ENCODE results near the gene AACS.

The AACS gene, protein sequence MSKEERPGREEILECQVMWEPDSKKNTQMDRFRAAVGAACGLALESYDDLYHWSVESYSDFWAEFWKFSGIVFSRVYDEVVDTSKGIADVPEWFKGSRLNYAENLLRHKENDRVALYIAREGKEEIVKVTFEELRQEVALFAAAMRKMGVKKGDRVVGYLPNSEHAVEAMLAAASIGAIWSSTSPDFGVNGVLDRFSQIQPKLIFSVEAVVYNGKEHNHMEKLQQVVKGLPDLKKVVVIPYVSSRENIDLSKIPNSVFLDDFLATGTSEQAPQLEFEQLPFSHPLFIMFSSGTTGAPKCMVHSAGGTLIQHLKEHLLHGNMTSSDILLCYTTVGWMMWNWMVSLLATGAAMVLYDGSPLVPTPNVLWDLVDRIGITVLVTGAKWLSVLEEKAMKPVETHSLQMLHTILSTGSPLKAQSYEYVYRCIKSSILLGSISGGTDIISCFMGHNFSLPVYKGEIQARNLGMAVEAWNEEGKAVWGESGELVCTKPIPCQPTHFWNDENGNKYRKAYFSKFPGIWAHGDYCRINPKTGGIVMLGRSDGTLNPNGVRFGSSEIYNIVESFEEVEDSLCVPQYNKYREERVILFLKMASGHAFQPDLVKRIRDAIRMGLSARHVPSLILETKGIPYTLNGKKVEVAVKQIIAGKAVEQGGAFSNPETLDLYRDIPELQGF

DNA sequence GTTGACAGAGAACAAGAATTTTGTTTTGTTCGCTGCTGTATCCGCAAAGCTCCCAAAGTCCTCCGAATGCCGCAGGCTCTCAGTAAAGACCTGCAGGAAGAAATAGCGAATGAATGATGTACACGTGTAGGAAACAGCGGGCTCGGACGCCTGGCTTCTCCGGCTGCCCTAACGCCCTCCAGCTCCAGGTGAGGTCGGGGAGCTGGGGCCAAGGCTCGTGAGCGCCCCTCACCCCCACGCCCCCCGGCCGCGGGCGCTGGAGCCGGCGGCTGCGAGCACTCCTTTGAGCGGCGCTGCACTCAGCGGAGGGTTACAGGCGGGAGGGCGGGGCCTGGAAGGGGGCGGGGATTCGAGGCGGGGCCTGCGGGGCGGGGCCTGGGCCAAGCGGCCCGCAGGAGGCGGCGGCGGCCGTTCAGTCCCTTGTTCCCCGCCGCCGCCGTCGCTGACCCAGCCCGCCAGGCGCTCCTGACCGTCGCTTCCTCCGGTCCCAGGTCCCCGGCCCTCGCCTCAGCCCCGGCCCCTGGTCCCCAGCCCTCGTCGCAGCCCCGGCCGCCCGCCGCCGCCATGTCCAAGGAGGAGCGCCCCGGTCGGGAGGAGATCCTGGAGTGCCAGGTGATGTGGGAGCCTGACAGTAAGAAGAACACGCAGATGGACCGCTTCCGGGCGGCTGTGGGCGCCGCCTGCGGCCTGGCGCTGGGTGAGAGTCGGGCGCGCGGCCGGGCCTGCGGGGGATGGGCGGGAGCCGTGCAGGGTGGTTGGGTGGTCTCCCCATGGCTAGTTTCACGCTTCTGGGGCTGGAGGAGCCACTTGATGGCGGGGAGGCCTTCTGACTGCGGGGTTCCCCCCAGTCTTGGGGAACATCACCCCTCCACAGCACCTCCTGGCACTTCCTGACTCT lies at the start of gene AACS:
TSS of gene AACS (plus strand) at position 415 of the 898 bp plus-strand sequence. CDS start at position 565, 150 bp downstream.
- peak within 1 kb of the TSS; percentile 68 to 74 for H3K4me3 ChIP-seq (ENCODE audit: low read depth in 1 of 2, low read length in 2 of 2)
- peaks cover 6% of the 10 kb centered on the region for H3K4me1 ChIP-seq (ENCODE audit: insufficient read depth, low read length)
- H3K9ac ChIP-seq (ENCODE audit: low read length) = peak within 1 kb of the TSS; percentile 44
- H3K9me3 ChIP-seq (ENCODE audit: low read length) = no peaks in the 10 kb centered on the region
- no peaks in the 10 kb centered on the region for H3K36me3 ChIP-seq (ENCODE audit: insufficient read depth, low read length)
- H3K27ac ChIP-seq (ENCODE audit: low read depth, low read length) = peak within 1 kb of the TSS; percentile 58
- H3K27me3 ChIP-seq (ENCODE audit: control insufficient read depth in 1 of 2, insufficient read depth in 2 of 2, low read length in 2 of 2) = no peaks in the 10 kb centered on the region

GRCh38 chr12:125015680-125016310 lies 49.4 kb upstream of the AACS start:
- H3K4me3 ChIP-seq (ENCODE audit: low read depth in 1 of 2, low read length in 2 of 2) = no peak overlapping the region
- H3K27me3 ChIP-seq (ENCODE audit: control insufficient read depth in 1 of 2, insufficient read depth in 2 of 2, low read length in 2 of 2) = no peaks in the 10 kb centered on the region
- no peaks in the 10 kb centered on the region for H3K36me3 ChIP-seq (ENCODE audit: insufficient read depth, low read length)
- H3K27ac ChIP-seq (ENCODE audit: low read depth, low read length) = no peak overlapping the region
- no peaks in the 10 kb centered on the region for H3K4me1 ChIP-seq (ENCODE audit: insufficient read depth, low read length)
- no peaks in the 10 kb centered on the region for H3K9me3 ChIP-seq (ENCODE audit: low read length)
- no peak overlapping the region for H3K9ac ChIP-seq (ENCODE audit: low read length)

GRCh38 chr12:125017801-125018200 lies 47.4 kb upstream of the AACS start:
- H3K36me3 ChIP-seq (ENCODE audit: insufficient read depth, low read length) = no peaks in the 10 kb centered on the region
- no peak overlapping the region for H3K4me3 ChIP-seq (ENCODE audit: low read depth in 1 of 2, low read length in 2 of 2)
- H3K27ac ChIP-seq (ENCODE audit: low read depth, low read length) = no peak overlapping the region

GRCh38 chr12:125018356-125018755 lies 46.9 kb upstream of the AACS start:
- Histone ChIP-seq H3K4me3 (ENCODE audit: low read depth in 1 of 2, low read length in 2 of 2) (no peak overlapping the region), H3K27ac (ENCODE audit: low read depth, low read length) (no peak overlapping the region), H3K9me3 (ENCODE audit: low read length) (no peaks in the 10 kb centered on the region), H3K27me3 (ENCODE audit: control insufficient read depth in 1 of 2, insufficient read depth in 2 of 2, low read length in 2 of 2) (no peaks in the 10 kb centered on the region), H3K9ac (ENCODE audit: low read length) (no peak overlapping the region), H3K36me3 (ENCODE audit: insufficient read depth, low read length) (no peaks in the 10 kb centered on the region), H3K4me1 (ENCODE audit: insufficient read depth, low read length) (no peaks in the 10 kb centered on the region)

More at GRCh38 chr12:125017801-125018200, 47.4 kb upstream of the AACS start:
- H3K4me1 ChIP-seq (ENCODE audit: insufficient read depth, low read length) = no peaks in the 10 kb centered on the region
- H3K9ac ChIP-seq (ENCODE audit: low read length) = no peak overlapping the region
- H3K27me3 ChIP-seq (ENCODE audit: control insufficient read depth in 1 of 2, insufficient read depth in 2 of 2, low read length in 2 of 2) = no peaks in the 10 kb centered on the region
- no peaks in the 10 kb centered on the region for H3K9me3 ChIP-seq (ENCODE audit: low read length)

- H3K27ac ChIP-seq (ENCODE audit: low read depth, low read length) = no peak overlapping the region
- H3K4me3 ChIP-seq (ENCODE audit: low read depth in 1 of 2, low read length in 2 of 2) = no peak overlapping the region
- H3K27me3 ChIP-seq (ENCODE audit: control insufficient read depth in 1 of 2, insufficient read depth in 2 of 2, low read length in 2 of 2) = no peaks in the 10 kb centered on the region
- H3K9ac ChIP-seq (ENCODE audit: low read length) = no peak overlapping the region
- H3K36me3 ChIP-seq (ENCODE audit: insufficient read depth, low read length) = no peaks in the 10 kb centered on the region
- H3K9me3 ChIP-seq (ENCODE audit: low read length) = no peaks in the 10 kb centered on the region
- no peaks in the 10 kb centered on the region for H3K4me1 ChIP-seq (ENCODE audit: insufficient read depth, low read length)
Measured at GRCh38 chr12:125021096-125021495, 44.1 kb upstream of the AACS start.

DNA sequence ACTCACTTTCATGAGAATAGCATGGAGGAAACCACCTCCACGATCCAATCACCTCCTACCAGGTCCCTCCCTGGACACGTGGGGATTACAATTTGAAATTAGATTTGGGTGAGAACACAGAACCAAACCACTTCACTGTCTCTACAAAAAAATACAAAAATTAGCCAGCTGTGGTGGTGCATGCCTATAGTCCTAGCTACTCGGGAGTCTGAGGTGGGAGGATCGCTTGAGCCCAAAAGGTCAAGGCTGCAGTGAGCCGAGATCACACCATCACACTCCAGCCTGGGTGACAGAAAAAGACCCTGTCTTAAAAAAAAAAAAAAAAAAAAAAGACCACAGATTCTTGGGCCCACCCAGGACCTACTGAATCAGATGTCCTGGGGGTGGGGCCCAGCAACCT lies 43.5 kb upstream of the AACS start:
- no peak overlapping the region for H3K27ac ChIP-seq (ENCODE audit: low read depth, low read length)
- no peak overlapping the region for H3K4me3 ChIP-seq (ENCODE audit: low read depth in 1 of 2, low read length in 2 of 2)
- H3K9me3 ChIP-seq (ENCODE audit: low read length) = no peaks in the 10 kb centered on the region
- H3K9ac ChIP-seq (ENCODE audit: low read length) = no peak overlapping the region
- no peaks in the 10 kb centered on the region for H3K36me3 ChIP-seq (ENCODE audit: insufficient read depth, low read length)
- no peaks in the 10 kb centered on the region for H3K27me3 ChIP-seq (ENCODE audit: control insufficient read depth in 1 of 2, insufficient read depth in 2 of 2, low read length in 2 of 2)
- H3K4me1 ChIP-seq (ENCODE audit: insufficient read depth, low read length) = no peaks in the 10 kb centered on the region

- no peaks in the 10 kb centered on the region for H3K9me3 ChIP-seq (ENCODE audit: low read length)
- H3K36me3 ChIP-seq (ENCODE audit: insufficient read depth, low read length) = no peaks in the 10 kb centered on the region
- H3K27ac ChIP-seq (ENCODE audit: low read depth, low read length) = no peak overlapping the region
- no peaks in the 10 kb centered on the region for H3K27me3 ChIP-seq (ENCODE audit: control insufficient read depth in 1 of 2, insufficient read depth in 2 of 2, low read length in 2 of 2)
- no peak overlapping the region for H3K4me3 ChIP-seq (ENCODE audit: low read depth in 1 of 2, low read length in 2 of 2)
- H3K9ac ChIP-seq (ENCODE audit: low read length) = no peak overlapping the region
- H3K4me1 ChIP-seq (ENCODE audit: insufficient read depth, low read length) = no peaks in the 10 kb centered on the region
Measured at GRCh38 chr12:125023065-125023464, 42.2 kb upstream of the AACS start.

DNA sequence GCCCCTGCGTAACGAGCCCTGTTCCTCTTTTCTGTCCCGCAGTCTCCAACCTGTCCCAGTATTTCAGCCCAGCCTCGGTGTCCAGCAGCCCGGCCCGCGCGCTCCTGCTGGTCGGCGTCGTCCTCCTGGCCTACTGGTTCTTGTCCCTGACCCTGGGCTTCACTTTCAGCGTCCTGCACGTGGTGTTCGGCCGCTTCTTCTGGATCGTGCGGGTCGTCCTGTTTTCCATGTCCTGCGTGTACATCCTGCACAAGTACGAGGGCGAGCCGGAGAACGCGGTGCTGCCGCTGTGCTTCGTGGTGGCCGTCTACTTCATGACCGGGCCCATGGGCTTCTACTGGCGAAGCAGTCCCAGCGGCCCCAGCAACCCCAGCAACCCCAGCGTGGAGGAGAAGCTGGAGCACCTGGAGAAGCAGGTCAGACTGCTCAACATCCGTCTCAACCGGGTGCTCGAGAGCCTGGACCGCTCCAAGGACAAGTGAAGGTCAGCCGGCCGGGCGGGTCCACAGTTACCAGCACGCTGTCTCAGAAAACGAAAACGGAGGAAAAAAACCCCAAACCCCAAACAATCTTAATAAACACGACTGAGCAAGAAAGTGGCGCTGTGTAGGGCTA lies 40.2 kb upstream of the AACS start:
- H3K36me3 ChIP-seq (ENCODE audit: insufficient read depth, low read length) = no peaks in the 10 kb centered on the region
- H3K4me1 ChIP-seq (ENCODE audit: insufficient read depth, low read length) = no peaks in the 10 kb centered on the region
- H3K9me3 ChIP-seq (ENCODE audit: low read length) = no peaks in the 10 kb centered on the region
- H3K4me3 ChIP-seq (ENCODE audit: low read depth in 1 of 2, low read length in 2 of 2) = no peak overlapping the region
- H3K27ac ChIP-seq (ENCODE audit: low read depth, low read length) = no peak overlapping the region
- H3K9ac ChIP-seq (ENCODE audit: low read length) = no peak overlapping the region
- no peaks in the 10 kb centered on the region for H3K27me3 ChIP-seq (ENCODE audit: control insufficient read depth in 1 of 2, insufficient read depth in 2 of 2, low read length in 2 of 2)

DNA sequence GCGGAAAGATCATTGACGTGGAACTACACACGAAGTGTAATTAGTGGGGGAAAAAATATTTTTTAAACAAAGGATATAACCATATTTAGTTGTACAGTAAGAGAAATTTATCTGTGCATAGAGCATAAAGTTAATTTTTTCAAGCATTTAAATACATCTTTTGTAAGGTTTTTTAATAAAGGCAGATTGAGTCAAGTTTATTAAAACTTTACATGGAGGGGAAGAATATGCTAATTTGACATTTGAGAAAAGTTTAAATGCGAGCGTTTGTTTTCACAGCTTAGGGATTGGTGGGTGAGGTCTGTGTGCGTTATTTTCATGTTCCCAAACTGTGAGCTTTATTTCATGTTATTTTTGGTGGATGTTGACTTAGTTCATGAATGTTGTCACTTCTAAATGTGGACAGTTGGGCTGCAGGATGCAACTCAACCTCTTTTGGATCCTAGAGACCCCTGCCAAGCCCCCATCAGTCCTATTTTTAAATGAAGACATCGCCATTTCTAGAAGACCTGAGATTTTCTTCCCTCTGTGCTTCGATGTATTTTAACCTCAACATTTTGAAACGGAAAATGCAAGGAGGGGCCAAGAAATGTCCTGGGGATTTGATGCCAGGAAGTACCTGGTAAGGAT lies 39.5 kb upstream of the AACS start:
- Histone ChIP-seq H3K9me3 (ENCODE audit: low read length) (no peaks in the 10 kb centered on the region), H3K36me3 (ENCODE audit: insufficient read depth, low read length) (no peaks in the 10 kb centered on the region), H3K27ac (ENCODE audit: low read depth, low read length) (no peak overlapping the region), H3K9ac (ENCODE audit: low read length) (no peak overlapping the region), H3K27me3 (ENCODE audit: control insufficient read depth in 1 of 2, insufficient read depth in 2 of 2, low read length in 2 of 2) (no peaks in the 10 kb centered on the region), H3K4me1 (ENCODE audit: insufficient read depth, low read length) (no peaks in the 10 kb centered on the region), H3K4me3 (ENCODE audit: low read depth in 1 of 2, low read length in 2 of 2) (no peak overlapping the region)

GRCh38 chr12:125028106-125028505 lies 37.1 kb upstream of the AACS start:
- H3K9me3 ChIP-seq (ENCODE audit: low read length) = no peaks in the 10 kb centered on the region
- H3K27ac ChIP-seq (ENCODE audit: low read depth, low read length) = no peak overlapping the region
- no peaks in the 10 kb centered on the region for H3K36me3 ChIP-seq (ENCODE audit: insufficient read depth, low read length)
- no peaks in the 10 kb centered on the region for H3K4me1 ChIP-seq (ENCODE audit: insufficient read depth, low read length)
- no peak overlapping the region for H3K9ac ChIP-seq (ENCODE audit: low read length)
- H3K4me3 ChIP-seq (ENCODE audit: low read depth in 1 of 2, low read length in 2 of 2) = no peak overlapping the region
- H3K27me3 ChIP-seq (ENCODE audit: control insufficient read depth in 1 of 2, insufficient read depth in 2 of 2, low read length in 2 of 2) = no peaks in the 10 kb centered on the region

Measured in muscle layer of colon (tissue), 2 donors.